ENCODE data around the gene MBOAT2.

DNA sequence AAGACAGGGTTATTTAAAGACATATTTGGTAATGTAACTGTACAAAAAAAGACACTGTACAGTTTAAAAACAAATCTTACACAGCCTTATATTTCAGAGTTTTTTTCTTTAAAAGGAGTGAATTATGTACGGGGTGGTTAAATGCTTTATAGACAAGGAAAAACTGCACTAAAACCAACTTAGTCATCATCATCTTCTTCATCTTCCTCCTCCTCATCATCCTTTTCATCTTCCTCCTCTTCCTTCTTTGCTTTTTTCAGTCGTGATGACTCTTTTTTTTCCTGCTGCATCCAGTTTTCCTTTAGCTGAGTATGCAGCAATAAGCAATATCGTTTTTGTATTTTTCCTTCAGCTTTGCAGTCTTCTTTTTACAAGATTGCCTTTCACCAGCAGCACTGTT lies 14.6 kb upstream of the MBOAT2 start:
- TF ChIP-seq, protein P1, sequence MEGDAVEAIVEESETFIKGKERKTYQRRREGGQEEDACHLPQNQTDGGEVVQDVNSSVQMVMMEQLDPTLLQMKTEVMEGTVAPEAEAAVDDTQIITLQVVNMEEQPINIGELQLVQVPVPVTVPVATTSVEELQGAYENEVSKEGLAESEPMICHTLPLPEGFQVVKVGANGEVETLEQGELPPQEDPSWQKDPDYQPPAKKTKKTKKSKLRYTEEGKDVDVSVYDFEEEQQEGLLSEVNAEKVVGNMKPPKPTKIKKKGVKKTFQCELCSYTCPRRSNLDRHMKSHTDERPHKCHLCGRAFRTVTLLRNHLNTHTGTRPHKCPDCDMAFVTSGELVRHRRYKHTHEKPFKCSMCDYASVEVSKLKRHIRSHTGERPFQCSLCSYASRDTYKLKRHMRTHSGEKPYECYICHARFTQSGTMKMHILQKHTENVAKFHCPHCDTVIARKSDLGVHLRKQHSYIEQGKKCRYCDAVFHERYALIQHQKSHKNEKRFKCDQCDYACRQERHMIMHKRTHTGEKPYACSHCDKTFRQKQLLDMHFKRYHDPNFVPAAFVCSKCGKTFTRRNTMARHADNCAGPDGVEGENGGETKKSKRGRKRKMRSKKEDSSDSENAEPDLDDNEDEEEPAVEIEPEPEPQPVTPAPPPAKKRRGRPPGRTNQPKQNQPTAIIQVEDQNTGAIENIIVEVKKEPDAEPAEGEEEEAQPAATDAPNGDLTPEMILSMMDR (IDR thresholded peaks at IDR 0.05; ENCODE audit: borderline replicate concordance, extremely low read depth, low read length, poor library complexity, severe bottlenecking): no peak
- TF ChIP-seq EZH2 (IDR thresholded peaks at IDR 0.05; ENCODE audit: borderline replicate concordance, low read depth, low read length, severe bottlenecking): no peak
